ENCODE data around the gene FBXW7.
"Not testable (repeated sequence)": the region's sequence is repeated elsewhere in the genome, so short reads cannot be mapped to it uniquely, and the experiment has no call there.

Gene FBXW7

GRCh38 chr4:152545088-152545487 is 9.2 kb upstream of the FBXW7 start:
- DNase-seq (ENCODE audit: low spot score): no peak

GRCh38 chr4:152544533-152544932 is 8.6 kb upstream of the FBXW7 start:
- DNase-seq (ENCODE audit: low spot score): not testable (repeated sequence)

GRCh38 chr4:152540941-152541340 is 5.0 kb upstream of the FBXW7 start:
- DNase-seq (ENCODE audit: low spot score): no peak

- no peak for DNase-seq (ENCODE audit: low spot score)
These were observed 4.4 kb upstream of the FBXW7 start for GRCh38 chr4:152540293-152540674.

GRCh38 chr4:152539556-152540292 is 3.8 kb upstream of the FBXW7 start:
- DNase-seq (ENCODE audit: low spot score): no peak

GRCh38 chr4:152537881-152538280 is 2.0 kb upstream of the FBXW7 start:
- no peak for DNase-seq (ENCODE audit: low spot score)

- peak; percentile 38 for DNase-seq (ENCODE audit: low spot score)
These were observed 772 bp upstream of the FBXW7 start for GRCh38 chr4:152536545-152537182.

- peak; percentile 26 for DNase-seq (ENCODE audit: low spot score)
These were observed 461 bp downstream of the FBXW7 start for GRCh38 chr4:152535360-152535902.

GRCh38 chr4:152534541-152535359 is 1.1 kb downstream of the FBXW7 start:
- peak; percentile 55 for DNase-seq (ENCODE audit: low spot score)

- no peak for DNase-seq (ENCODE audit: low spot score)
These were observed 4.4 kb downstream of the FBXW7 start for GRCh38 chr4:152531479-152531878.

GRCh38 chr4:152530600-152530999 is 5.3 kb downstream of the FBXW7 start:
- no peak for DNase-seq (ENCODE audit: low spot score)

- DNase-seq (ENCODE audit: low spot score): no peak
These were observed 6.0 kb downstream of the FBXW7 start for GRCh38 chr4:152529880-152530279.

- DNase-seq (ENCODE audit: low spot score): no peak
These were observed 7.8 kb downstream of the FBXW7 start for GRCh38 chr4:152528060-152528459.

GRCh38 chr4:152525878-152526277 is 10.0 kb downstream of the FBXW7 start:
- DNase-seq (ENCODE audit: low spot score): no peak

GRCh38 chr4:152524427-152524826 is 11.5 kb downstream of the FBXW7 start:
- no peak for DNase-seq (ENCODE audit: low spot score)

GRCh38 chr4:152523731-152524130 is 12.2 kb downstream of the FBXW7 start:
- DNase-seq (ENCODE audit: low spot score): no peak

- DNase-seq (ENCODE audit: low spot score): no peak
These were observed 13.1 kb downstream of the FBXW7 start for GRCh38 chr4:152522754-152523153.

- DNase-seq (ENCODE audit: low spot score): no peak
These were observed 13.6 kb downstream of the FBXW7 start for GRCh38 chr4:152522245-152522644.

GRCh38 chr4:152516156-152516555 is 19.7 kb downstream of the FBXW7 start:
- peak; percentile 11 for DNase-seq (ENCODE audit: low spot score)

- peak; percentile 59 for DNase-seq (ENCODE audit: low spot score)
These were observed 20.2 kb downstream of the FBXW7 start for GRCh38 chr4:152515678-152516077.

GRCh38 chr4:152514356-152514755 is 21.5 kb downstream of the FBXW7 start:
- no peak for DNase-seq (ENCODE audit: low spot score)

GRCh38 chr4:152513078-152513477 is 22.8 kb downstream of the FBXW7 start:
- DNase-seq (ENCODE audit: low spot score): no peak

GRCh38 chr4:152512483-152512882 is 23.4 kb downstream of the FBXW7 start:
- DNase-seq (ENCODE audit: low spot score): no peak

Measured in AG20443 (cell line).